ENCODE data around the gene ZRANB3.
"Not testable (repeated sequence)": the region's sequence is repeated elsewhere in the genome, so short reads cannot be mapped to it uniquely, and the experiment has no call there.

ZRANB3 gene

GRCh38 chr2:135121016-135121657 lies 409.9 kb downstream of the ZRANB3 start:
- no peak for DNase-seq

DNA sequence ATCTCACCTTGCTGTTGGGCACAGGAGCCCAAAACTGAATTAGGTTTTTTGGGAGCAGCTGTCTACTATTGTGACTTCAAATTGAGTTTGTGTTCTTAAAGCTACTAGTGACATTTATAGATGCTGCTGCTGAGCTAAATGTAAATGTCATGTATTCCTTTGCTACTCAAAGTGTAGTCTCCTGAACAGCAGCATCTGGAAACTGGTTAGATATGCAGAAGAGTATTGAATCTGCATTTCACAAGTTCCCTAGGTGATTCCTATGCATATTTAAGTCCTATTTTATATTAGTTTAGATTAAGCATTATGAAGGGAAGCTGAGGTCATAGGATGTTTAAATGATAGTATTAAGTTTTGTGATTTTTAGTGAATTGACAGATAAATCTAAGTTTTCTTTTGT lies 411.4 kb downstream of the ZRANB3 start:
- no peak for DNase-seq

DNA sequence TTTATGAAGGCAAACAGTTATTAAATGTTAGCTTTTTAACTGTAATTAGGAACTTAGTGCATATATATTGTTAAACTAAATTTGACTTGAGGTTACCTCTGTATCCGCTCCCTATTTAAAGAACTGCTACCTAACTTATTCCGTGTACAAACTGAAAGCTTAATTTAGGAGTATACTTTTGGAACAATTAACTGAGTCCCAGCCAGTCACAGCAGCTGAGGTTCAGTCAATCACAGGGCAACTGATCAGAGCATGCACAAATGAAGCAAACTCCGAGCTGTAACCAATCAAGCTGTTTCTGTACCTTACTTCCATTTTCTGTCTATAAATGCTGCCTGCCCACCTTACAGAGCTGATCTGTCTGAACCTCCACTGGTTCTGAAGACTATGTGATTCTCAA lies 417.7 kb downstream of the ZRANB3 start:
- no peak for DNase-seq

DNA sequence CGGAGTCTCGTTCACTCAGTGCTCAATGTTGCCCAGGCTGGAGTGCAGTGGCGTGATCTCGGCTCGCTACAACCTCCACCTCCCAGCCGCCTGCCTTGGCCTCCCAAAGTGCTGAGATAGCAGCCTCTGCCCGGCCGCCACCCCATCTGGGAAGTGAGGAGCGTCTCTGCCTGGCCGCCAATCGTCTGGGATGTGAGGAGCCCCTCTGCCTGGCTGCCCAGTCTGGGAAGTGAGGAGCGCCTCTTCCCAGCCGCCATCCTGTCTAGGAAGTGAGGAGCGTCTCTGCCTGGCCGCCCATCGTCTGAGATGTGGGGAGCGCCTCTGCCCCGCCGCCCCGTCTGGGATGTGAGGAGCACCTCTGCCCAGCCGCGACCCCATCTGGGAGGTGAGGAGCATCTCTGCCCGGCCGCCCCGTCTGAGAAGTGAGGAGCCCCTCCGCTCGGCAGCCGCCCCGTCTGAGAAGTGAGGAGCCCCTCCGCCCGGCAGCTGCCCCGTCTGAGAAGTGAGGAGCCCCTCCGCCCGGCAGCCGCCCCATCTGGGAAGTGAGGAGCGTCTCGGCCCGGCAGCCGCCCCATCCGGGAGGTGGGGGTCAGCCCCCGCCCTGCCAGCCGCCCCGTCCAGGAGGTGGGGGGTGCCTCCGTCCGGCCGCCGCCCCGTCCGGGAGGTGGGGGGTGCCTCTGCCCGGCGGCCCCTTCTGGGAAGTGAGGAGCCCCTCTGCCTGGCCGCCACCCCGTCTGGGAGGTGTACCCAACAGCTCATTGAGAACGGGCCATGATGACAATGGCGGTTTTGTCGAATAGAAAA lies 425.3 kb downstream of the ZRANB3 start:
- not testable (repeated sequence) for DNase-seq

DNA sequence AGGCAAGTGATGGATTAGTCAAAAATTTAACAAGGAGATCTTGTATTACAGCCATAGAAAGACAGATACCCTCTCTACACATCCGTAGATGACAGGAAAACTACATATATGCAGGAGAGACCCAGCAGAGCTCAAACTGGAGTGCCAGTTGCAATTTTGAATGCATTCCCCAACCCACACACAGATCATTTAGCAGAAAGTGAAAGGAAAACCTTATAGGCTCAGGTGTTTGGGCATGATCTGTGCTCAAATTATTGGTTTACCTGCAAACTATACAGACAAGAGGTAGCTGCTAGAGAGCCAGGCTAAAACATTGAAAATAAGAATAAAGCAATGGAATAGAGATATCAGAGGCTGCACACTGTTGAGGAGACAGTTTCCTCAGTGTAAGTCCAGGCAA lies 427.2 kb downstream of the ZRANB3 start:
- no peak for DNase-seq

DNA sequence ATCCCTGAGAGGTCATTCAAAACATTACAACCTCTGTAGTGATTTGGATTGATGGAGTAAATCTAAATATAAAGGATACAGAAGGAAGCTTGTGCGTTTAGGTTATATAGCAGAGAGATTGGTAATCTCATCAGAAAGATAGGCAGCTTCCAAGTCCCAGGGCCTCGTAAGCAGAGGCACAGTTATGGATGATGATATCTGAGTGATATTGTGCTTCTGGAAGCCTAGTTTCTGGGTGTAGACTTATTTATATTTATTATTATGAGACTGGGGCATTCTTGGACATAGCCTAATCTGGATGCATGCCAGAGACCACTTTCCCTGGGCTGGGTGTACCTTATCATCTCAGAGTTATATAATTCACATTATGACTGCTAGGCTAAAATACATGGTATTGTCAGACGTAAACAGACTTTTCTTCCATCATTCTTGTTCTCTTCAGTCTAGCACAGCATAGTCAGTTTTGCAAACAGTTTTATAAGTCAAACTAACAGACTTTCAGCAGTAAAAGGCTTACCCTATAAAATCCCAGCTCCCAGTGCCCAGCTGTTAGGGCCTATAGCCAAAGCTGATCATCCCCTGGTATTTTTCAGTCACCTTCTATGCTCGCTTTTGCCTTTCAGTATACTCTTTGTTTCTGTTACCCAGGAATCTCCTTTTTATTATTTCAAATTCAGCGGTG lies 431.1 kb downstream of the ZRANB3 start:
- no peak for DNase-seq

- DNase-seq: no peak
Observed at GRCh38 chr2:135097532-135098231, 433.3 kb downstream of the ZRANB3 start.

GRCh38 chr2:135096665-135097446 lies 434.2 kb downstream of the ZRANB3 start:
- DNase-seq: no peak

DNA sequence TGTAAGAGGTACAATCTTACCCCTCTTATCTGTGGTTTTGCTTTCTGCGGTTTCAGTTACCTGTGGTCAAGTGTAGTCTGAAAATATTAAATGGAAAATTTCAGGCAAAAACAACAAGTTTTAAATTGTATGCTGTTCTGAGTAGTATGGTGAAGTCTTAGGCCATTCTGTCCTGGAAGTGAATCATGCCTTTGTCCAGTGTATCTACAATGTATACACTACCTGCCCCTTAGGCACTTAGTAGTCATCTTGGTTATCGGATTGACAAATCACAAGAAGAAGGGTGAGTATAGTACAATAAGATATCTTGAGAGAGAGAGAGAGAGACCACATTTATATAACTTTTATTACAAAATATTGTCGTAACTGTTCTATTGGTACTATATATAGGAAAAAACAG lies 435.4 kb downstream of the ZRANB3 start:
- no peak for DNase-seq

GRCh38 chr2:135094508-135094907 lies 436.5 kb downstream of the ZRANB3 start:
- no peak for DNase-seq

DNA sequence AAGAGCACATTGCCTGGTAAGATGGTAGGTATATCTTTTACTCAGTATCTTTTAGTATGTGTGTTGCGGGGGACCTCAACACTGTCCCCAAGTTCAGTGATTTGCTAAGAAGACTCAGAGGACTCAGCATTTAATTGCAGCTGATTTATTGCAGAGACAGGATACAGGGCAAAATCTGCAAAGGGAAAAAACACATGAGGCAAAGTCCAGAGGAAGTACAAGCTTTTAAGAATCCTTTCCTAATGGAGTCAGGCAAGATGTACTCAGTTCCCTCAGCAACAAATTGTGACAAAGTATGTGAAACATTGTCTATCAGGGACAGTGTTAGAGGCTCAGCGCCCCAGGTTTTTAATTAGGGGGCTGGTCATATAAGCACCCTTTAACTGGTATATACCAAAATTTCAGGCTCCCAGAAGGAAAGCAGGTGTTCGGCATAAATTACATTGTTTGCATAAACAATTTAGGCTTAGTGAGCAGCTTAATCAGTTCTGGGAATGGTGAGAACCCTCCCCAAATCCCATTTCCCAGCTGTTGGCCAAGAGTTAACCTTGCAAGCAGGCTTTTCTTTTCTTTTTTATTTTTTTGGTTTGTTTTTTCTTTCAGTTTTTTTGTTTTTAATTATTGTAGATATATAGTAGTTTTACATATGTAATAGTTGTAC lies 437.2 kb downstream of the ZRANB3 start:
- DNase-seq: no peak

DNA sequence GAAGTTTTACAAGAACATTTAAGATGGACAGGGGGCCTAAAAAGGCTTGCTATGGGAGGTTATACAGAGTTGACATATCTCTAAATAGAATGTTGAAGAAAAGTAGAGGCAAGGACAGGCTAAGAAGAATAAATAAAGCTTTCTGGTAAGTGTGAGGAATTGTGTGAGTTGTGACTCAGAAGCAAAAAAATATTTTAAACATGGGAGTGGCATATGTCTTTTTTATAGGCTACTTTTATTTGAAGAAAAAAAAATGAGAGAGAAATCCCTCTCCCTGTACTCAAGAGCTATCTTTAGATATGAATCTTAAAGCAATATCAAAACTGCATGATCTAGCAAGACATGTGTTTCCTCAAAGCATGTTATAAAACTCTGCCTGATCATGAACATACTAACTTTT lies 437.8 kb downstream of the ZRANB3 start:
- no peak for DNase-seq

GRCh38 chr2:135091681-135092080 lies 439.3 kb downstream of the ZRANB3 start:
- DNase-seq: no peak

DNA sequence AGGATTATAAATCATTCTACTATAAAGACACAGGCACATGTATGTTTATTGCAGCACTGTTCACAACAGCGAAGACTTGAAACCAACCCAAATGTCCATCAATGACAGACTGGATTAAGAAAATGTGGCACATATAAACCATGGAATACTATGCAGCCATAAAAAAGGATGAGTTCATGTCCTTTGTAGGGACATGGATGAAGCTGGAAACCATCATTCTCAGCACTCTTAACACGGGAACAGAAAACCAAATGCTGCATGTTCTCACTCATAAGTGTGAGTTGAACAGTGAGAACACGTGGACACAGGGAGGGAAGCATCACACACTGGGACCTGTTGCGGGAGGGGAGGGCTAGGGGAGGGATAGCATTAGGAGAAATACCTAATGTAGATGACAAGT lies 441.4 kb downstream of the ZRANB3 start:
- DNase-seq: not testable (repeated sequence)

Data from Kasumi-1 (cell line).